Testis (tissue), 2 donors: ENCODE measurements around the gene CRACDL.

Experiments
- POLR2A ChIP-seq: fragments of 450-650 bp; IDR thresholded peaks from one replicate; pipeline ENCODE4 v1.6.1; 2017; ENCODE audit warnings: antibody characterized with exemption, mild to moderate bottlenecking, moderate library complexity
- TF ChIP-seq, protein P1 (sequence below), 3 experiments: fragments of 450-650 bp in 2 of 3; fragments of 200-600 bp in 1 of 3; sonication (generic) in 1 of 3; IDR thresholded peaks; one replicate each; pipeline ENCODE4 v1.5.1; 2016 to 2019; ENCODE audit warnings: antibody characterized with exemption in 3 of 3, mild to moderate bottlenecking in 2 of 3, moderate library complexity in 1 of 3

DNA sequence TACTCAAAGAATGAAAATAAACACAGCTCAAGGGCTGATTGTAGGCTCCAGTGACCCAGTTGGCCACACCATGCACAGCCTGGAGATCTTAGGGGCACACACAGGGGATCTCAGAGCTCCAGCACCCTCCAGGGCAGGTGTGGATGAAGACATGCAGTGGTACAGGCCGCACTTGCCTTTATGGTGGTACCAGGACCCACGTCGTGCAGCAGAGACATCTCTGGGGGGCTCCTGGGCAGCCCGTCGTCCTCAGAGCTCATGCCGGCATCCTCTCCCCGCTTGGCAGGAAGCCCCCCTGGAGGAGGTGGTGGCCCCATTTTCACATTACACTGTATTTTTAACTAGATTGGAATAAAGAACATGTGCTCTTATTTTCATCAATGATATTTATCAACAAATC, 103.9 kb downstream of the CRACDL start:
- TF ChIP-seq, protein P1, sequence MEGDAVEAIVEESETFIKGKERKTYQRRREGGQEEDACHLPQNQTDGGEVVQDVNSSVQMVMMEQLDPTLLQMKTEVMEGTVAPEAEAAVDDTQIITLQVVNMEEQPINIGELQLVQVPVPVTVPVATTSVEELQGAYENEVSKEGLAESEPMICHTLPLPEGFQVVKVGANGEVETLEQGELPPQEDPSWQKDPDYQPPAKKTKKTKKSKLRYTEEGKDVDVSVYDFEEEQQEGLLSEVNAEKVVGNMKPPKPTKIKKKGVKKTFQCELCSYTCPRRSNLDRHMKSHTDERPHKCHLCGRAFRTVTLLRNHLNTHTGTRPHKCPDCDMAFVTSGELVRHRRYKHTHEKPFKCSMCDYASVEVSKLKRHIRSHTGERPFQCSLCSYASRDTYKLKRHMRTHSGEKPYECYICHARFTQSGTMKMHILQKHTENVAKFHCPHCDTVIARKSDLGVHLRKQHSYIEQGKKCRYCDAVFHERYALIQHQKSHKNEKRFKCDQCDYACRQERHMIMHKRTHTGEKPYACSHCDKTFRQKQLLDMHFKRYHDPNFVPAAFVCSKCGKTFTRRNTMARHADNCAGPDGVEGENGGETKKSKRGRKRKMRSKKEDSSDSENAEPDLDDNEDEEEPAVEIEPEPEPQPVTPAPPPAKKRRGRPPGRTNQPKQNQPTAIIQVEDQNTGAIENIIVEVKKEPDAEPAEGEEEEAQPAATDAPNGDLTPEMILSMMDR (IDR thresholded peaks at IDR 0.05), result no peak
- no peak for TF ChIP-seq POLR2A
